Measurements from ENCODE around the gene CLDN7.

DNA sequence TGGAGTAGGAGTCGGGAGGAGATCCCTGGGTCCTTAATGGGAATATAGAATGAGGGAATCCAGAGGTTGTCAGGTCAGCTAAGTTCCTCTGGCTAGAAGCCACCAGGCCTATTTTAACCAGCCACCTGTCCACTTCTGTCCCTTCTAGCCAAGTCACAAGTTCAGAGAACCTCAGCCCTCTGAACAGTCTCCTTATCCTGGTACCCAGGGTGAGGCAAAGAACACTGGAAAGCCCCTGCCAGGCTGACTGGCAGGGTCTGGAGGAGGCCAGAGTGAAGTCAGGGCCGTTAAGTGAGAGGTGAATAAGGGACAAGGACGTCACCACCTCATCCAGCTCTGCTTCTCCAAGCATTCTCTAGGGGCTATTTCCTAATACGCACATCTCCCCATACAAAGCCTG is 13.5 kb downstream of the CLDN7 start:
- TF ChIP-seq, protein P1, sequence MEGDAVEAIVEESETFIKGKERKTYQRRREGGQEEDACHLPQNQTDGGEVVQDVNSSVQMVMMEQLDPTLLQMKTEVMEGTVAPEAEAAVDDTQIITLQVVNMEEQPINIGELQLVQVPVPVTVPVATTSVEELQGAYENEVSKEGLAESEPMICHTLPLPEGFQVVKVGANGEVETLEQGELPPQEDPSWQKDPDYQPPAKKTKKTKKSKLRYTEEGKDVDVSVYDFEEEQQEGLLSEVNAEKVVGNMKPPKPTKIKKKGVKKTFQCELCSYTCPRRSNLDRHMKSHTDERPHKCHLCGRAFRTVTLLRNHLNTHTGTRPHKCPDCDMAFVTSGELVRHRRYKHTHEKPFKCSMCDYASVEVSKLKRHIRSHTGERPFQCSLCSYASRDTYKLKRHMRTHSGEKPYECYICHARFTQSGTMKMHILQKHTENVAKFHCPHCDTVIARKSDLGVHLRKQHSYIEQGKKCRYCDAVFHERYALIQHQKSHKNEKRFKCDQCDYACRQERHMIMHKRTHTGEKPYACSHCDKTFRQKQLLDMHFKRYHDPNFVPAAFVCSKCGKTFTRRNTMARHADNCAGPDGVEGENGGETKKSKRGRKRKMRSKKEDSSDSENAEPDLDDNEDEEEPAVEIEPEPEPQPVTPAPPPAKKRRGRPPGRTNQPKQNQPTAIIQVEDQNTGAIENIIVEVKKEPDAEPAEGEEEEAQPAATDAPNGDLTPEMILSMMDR (IDR thresholded peaks at IDR 0.05) = no peak
- no peak for TF ChIP-seq POLR2A (IDR thresholded peaks at IDR 0.05)
- TF ChIP-seq EP300 (IDR thresholded peaks at IDR 0.05; ENCODE audit: low read depth) = no peak
- TF ChIP-seq POLR2AphosphoS5 (IDR thresholded peaks at IDR 0.05) = no peak
